Activated naive CD4-positive, alpha-beta T cell treated with anti-CD3 and anti-CD28 coated beads, Interleukin-2, amount 10 ng/mL, durations not matched to agents 7 days and 5 days (primary cell): ENCODE results near the gene SLC13A1.

Source experiments
- CTCF ChIA-PET: fragments of 350-600 bp; sonication (Branson Sonifier 250); formaldehyde crosslinking; loops from one replicate; lab custom pipeline; 2021; ENCODE audit warnings: antibody characterized with exemption; lab: Charles Lee
- DNase-seq: peaks from one replicate; pipeline ENCODE4 v3.0.0-alpha.2; 2020
- H3K27ac Mint-ChIP-seq: one replicate; pipeline ENCODE4 v1.8.0; 2021; ENCODE audit warnings: mild to moderate bottlenecking, moderate library complexity, mixed read lengths
- H3K27me3 Mint-ChIP-seq: one replicate; pipeline ENCODE4 v1.8.0; 2021; ENCODE audit warnings: mild to moderate bottlenecking, mixed read lengths
- H3K36me3 Mint-ChIP-seq: one replicate; pipeline ENCODE4 v1.8.0; 2021; ENCODE audit warnings: mixed read lengths
- H3K4me1 Mint-ChIP-seq: one replicate; pipeline ENCODE4 v1.8.0; 2021; ENCODE audit warnings: mixed read lengths
- H3K4me3 Mint-ChIP-seq: one replicate; pipeline ENCODE4 v1.8.0; 2021; ENCODE audit warnings: mild to moderate bottlenecking, moderate library complexity, mixed read lengths
- H3K9me3 Mint-ChIP-seq: one replicate; pipeline ENCODE4 v1.8.0; 2021; ENCODE audit warnings: mixed read lengths

SLC13A1 gene

GRCh38 chr7:123070702-123071286 lies 129.0 kb downstream of the SLC13A1 start:
- Mint-ChIP-seq H3K4me1 (no peaks in the 10 kb centered on the region), H3K27me3 (no peaks in the 10 kb centered on the region), H3K4me3 (no peak overlapping the region), H3K9me3 (peaks cover 9% of the 10 kb centered on the region), H3K27ac (no peak overlapping the region), H3K36me3 (no peaks in the 10 kb centered on the region)
- no peak for DNase-seq
- CTCF ChIA-PET: no interaction called here

- H3K4me1 Mint-ChIP-seq: no peaks in the 10 kb centered on the region
- no peak overlapping the region for H3K4me3 Mint-ChIP-seq
- peaks cover 9% of the 10 kb centered on the region for H3K9me3 Mint-ChIP-seq
- CTCF ChIA-PET: no interaction called here
- no peak overlapping the region for H3K27ac Mint-ChIP-seq
- no peaks in the 10 kb centered on the region for H3K27me3 Mint-ChIP-seq
- no peak for DNase-seq
- H3K36me3 Mint-ChIP-seq: no peaks in the 10 kb centered on the region
Observed at GRCh38 chr7:123067814-123068213, 132.0 kb downstream of the SLC13A1 start.
